H54 (cell line): ENCODE results near the gene KRTAP5-10.
"Not testable (repeated sequence)": the region's sequence is repeated elsewhere in the genome, so short reads cannot be mapped to it uniquely, and the experiment has no call there.

Source experiments
- DNase-seq: peaks from one replicate; pipeline ENCODE4 v3.0.0; 2011; ENCODE audit warnings: low spot score, mixed read lengths; ENCODE audit not compliant: insufficient read length
- FAIRE-seq: peaks from 3 replicates; lab custom pipeline; 2011; peaks lifted over from hg19 to GRCh38; lab: Jason Lieb, UNC
- POLR2A ChIP-seq: IDR thresholded peaks from 2 replicates; pipeline ENCODE4 v1.6.1; 2011; ENCODE audit warnings: low read depth, mild to moderate bottlenecking, low read length

The KRTAP5-10 gene

GRCh38 chr11:71565263-71565662 is at the start of gene KRTAP5-10:
Gene KRTAP5-10 (plus strand): TSS chr11:71565563. CDS start chr11:71565588, 25 bp downstream.
- TF ChIP-seq POLR2A: no peak
- DNase-seq (no peak), FAIRE-seq (no peak)

- no peak for FAIRE-seq
- TF ChIP-seq POLR2A: no peak
Observed at GRCh38 chr11:71518506-71519471, 46.6 kb upstream of the KRTAP5-10 start.

GRCh38 chr11:71519546-71519945 is 45.8 kb upstream of the KRTAP5-10 start:
- FAIRE-seq (no peak), DNase-seq (no peak)
- no peak for TF ChIP-seq POLR2A

More at GRCh38 chr11:71518506-71519471, 46.6 kb upstream of the KRTAP5-10 start:
- DNase-seq: no peak

- no peak for DNase-seq
- TF ChIP-seq POLR2A: no peak
- FAIRE-seq: no peak
Observed at GRCh38 chr11:71525188-71525937, 40.0 kb upstream of the KRTAP5-10 start.

GRCh38 chr11:71525938-71526495 is 39.3 kb upstream of the KRTAP5-10 start:
- TF ChIP-seq POLR2A: no peak

GRCh38 chr11:71526796-71527575 is 38.4 kb upstream of the KRTAP5-10 start, which contains the start of gene KRTAP5-7:
Gene KRTAP5-7 (plus strand): TSS chr11:71527267. CDS start chr11:71527301, 34 bp downstream.
- FAIRE-seq, DNase-seq: not testable (repeated sequence)

More at GRCh38 chr11:71525938-71526495, 39.3 kb upstream of the KRTAP5-10 start:
- no peak for DNase-seq
- FAIRE-seq: no peak

GRCh38 chr11:71527576-71528210 is 37.7 kb upstream of the KRTAP5-10 start:
- FAIRE-seq (no peak), DNase-seq (no peak)
- no peak for TF ChIP-seq POLR2A

- no peak for FAIRE-seq
- no peak for DNase-seq
Observed at GRCh38 chr11:71530602-71531001, 34.8 kb upstream of the KRTAP5-10 start.

GRCh38 chr11:71532036-71532610 is 33.2 kb upstream of the KRTAP5-10 start:
- FAIRE-seq (no peak), DNase-seq (no peak)
- TF ChIP-seq POLR2A: no peak

More at GRCh38 chr11:71530602-71531001, 34.8 kb upstream of the KRTAP5-10 start:
- TF ChIP-seq POLR2A: no peak

GRCh38 chr11:71534711-71535608 is 30.4 kb upstream of the KRTAP5-10 start:
- not testable (repeated sequence) for FAIRE-seq, DNase-seq

- TF ChIP-seq POLR2A: no peak
- FAIRE-seq: no peak
- no peak for DNase-seq
Observed at GRCh38 chr11:71535825-71536224, 29.5 kb upstream of the KRTAP5-10 start.
